GM19463 (cell line): Measurements from ENCODE around the gene PRPF40B.
"Not testable (repeated sequence)": the region's sequence is repeated elsewhere in the genome, so short reads cannot be mapped to it uniquely, and the experiment has no call there.

ENCODE experiments used
- ATAC-seq: cut with Tn5 transposase; IDR thresholded peaks from one replicate; pipeline ENCODE4 v1.9.1; 2021; ENCODE audit warnings: mild to moderate bottlenecking, moderate library complexity; ENCODE audit not compliant: unreplicated experiment

PRPF40B gene

GRCh38 chr12:49609059-49609874, 14.1 kb upstream of the PRPF40B start:
- ATAC-seq: no peak

GRCh38 chr12:49609875-49610154, 13.5 kb upstream of the PRPF40B start:
- no peak for ATAC-seq

- not testable (repeated sequence) for ATAC-seq
These were observed 12.6 kb upstream of the PRPF40B start for GRCh38 chr12:49610785-49611184.

GRCh38 chr12:49612210-49612609, 11.2 kb upstream of the PRPF40B start:
- no peak for ATAC-seq

- ATAC-seq: no peak
These were observed 7.6 kb upstream of the PRPF40B start for GRCh38 chr12:49615725-49616124.

GRCh38 chr12:49616533-49617219, 6.7 kb upstream of the PRPF40B start:
- no peak for ATAC-seq

GRCh38 chr12:49618576-49618975, 4.8 kb upstream of the PRPF40B start:
- no peak for ATAC-seq

GRCh38 chr12:49619286-49619685, 4.1 kb upstream of the PRPF40B start:
- ATAC-seq: no peak

- ATAC-seq: no peak
These were observed 1.5 kb upstream of the PRPF40B start for GRCh38 chr12:49621651-49622500.

GRCh38 chr12:49622501-49623141, 740 bp upstream of the PRPF40B start:
- ATAC-seq: peak; percentile 18

- no peak for ATAC-seq
These were observed 1.7 kb downstream of the PRPF40B start for GRCh38 chr12:49624921-49625577.

- ATAC-seq: no peak
These were observed 2.9 kb downstream of the PRPF40B start for GRCh38 chr12:49626169-49626835.

GRCh38 chr12:49626836-49627235, 3.5 kb downstream of the PRPF40B start:
- ATAC-seq: no peak

- ATAC-seq: no peak
These were observed 4.5 kb downstream of the PRPF40B start for GRCh38 chr12:49627752-49628360.

GRCh38 chr12:49631336-49631907, 8.1 kb downstream of the PRPF40B start:
- no peak for ATAC-seq

GRCh38 chr12:49632401-49632800, 9.0 kb downstream of the PRPF40B start:
- no peak for ATAC-seq

GRCh38 chr12:49632986-49633702, 9.8 kb downstream of the PRPF40B start:
- ATAC-seq: no peak

GRCh38 chr12:49633703-49634345, 10.5 kb downstream of the PRPF40B start:
- no peak for ATAC-seq
